HepG2 (cell line): Measurements from ENCODE around the gene PPIP5K1. TPM values are rescaled to one million over a fixed set of nuclear protein-coding genes. Genes with fewer than 3 reads are reported as not detected.

Experiments used
- ATAC-seq: fragments of 200-7000 bp; cut with Tn5 transposase; 3 replicates; pipeline ENCODE4 v1.9.1; 2020; ENCODE audit warnings: mild to moderate bottlenecking, moderate library complexity
- BruUV-seq: library from RNA; stranded (reverse); fragments of 400-500 nt; replicated peaks from 2 replicates; lab custom pipeline; 2021; lab: Mats Ljungman, UMichigan
- CTCF ChIA-PET: fragments of 300-600 bp; formaldehyde crosslinking; extraction: SDS; loops from one replicate; lab custom pipeline; 2021; ENCODE audit warnings: low total read pairs, inconsistent platforms, low intra/inter-chr PET ratio; lab: Yijun Ruan, JAX
- POLR2A ChIA-PET: fragments of 350-600 bp; sonication (Branson Sonifier 250); formaldehyde crosslinking; loops from one replicate; lab custom pipeline; 2020; ENCODE audit warnings: antibody characterized with exemption, inconsistent platforms; lab: Yijun Ruan, JAX
- DNase-seq: peaks from one replicate; pipeline ENCODE4 v3.0.0-alpha.2; 2015; ENCODE audit warnings: low spot score
- FAIRE-seq: peaks from 3 replicates; lab custom pipeline; 2011; peaks lifted over from hg19 to GRCh38; lab: Jason Lieb, UNC
- H2AFZ ChIP-seq: one replicate; pipeline ENCODE4 v1.6.1; 2011; ENCODE audit warnings: low read length, inconsistent platforms
- H3K27ac ChIP-seq: fragments of 300-600 bp; 3 replicates; pipeline ENCODE4 v1.8.0; 2011; ENCODE audit warnings: mixed run types, mild to moderate bottlenecking, mixed read lengths, low read length, inconsistent platforms; ENCODE audit not compliant: insufficient read depth; ENCODE audit errors: extremely low read length
- H3K27me3 ChIP-seq, 2 experiments: fragments of 200-600 bp in 1 of 2; 2 replicates in 1 of 2; 3 replicates in 1 of 2; pipeline versions ENCODE4 v1.6.0 to v1.8.0; 2011; ENCODE audit warnings: low read length in 2 of 2, mild to moderate bottlenecking in 2 of 2, moderate library complexity in 2 of 2, inconsistent platforms in 1 of 2; ENCODE audit not compliant: insufficient read depth in 2 of 2, control insufficient read depth in 1 of 2
- H3K36me3 ChIP-seq, 2 experiments: fragments of 200-600 bp in 1 of 2; replicated peaks in 1 of 2; 2 replicates in 1 of 2; 3 replicates in 1 of 2; pipeline versions ENCODE4 v1.5.1 to v1.8.0; 2011; ENCODE audit warnings: low read length in 2 of 2, inconsistent platforms in 1 of 2; ENCODE audit not compliant: insufficient read depth in 2 of 2, control insufficient read depth in 1 of 2
- H3K4me1 ChIP-seq: 2 replicates; pipeline ENCODE4 v1.5.1; 2012; ENCODE audit warnings: low read length, inconsistent platforms; ENCODE audit not compliant: insufficient read depth
- H3K4me2 ChIP-seq: 2 replicates; pipeline ENCODE4 v1.6.0; 2011; ENCODE audit warnings: low read depth, low read length, inconsistent platforms
- H3K4me3 ChIP-seq, 3 experiments: fragments of 200-600 bp in 1 of 3; sonication (generic), shearing (Covaris generic) in 1 of 3; replicated peaks in 1 of 3; 2 replicates each; pipeline ENCODE4 v1.5.1; 2011 to 2016; ENCODE audit warnings: low read length in 3 of 3, inconsistent platforms in 2 of 3, low read depth in 2 of 3, mild to moderate bottlenecking in 2 of 3, control low read depth in 1 of 3, mixed read lengths in 1 of 3; ENCODE audit not compliant: insufficient read depth in 1 of 3
- H3K79me2 ChIP-seq: one replicate; pipeline ENCODE4 v1.6.1; 2011; ENCODE audit warnings: low read length, inconsistent platforms; ENCODE audit not compliant: insufficient read depth
- H3K9ac ChIP-seq: 2 replicates; pipeline ENCODE4 v1.6.0; 2011; ENCODE audit warnings: mild to moderate bottlenecking, low read depth, low read length, inconsistent platforms; ENCODE audit not compliant: insufficient read depth
- H3K9me3 ChIP-seq: 2 replicates; pipeline ENCODE4 v1.5.1; 2012; ENCODE audit warnings: mild to moderate bottlenecking, low read length
- H4K20me1 ChIP-seq: 2 replicates; pipeline ENCODE4 v1.6.0; 2011; ENCODE audit warnings: inconsistent platforms, mild to moderate bottlenecking, low read length, moderate library complexity; ENCODE audit not compliant: insufficient read depth
- ETS1 ChIP-seq: sonication (generic); formaldehyde crosslinking; IDR thresholded peaks from 2 replicates; pipeline ENCODE4 v1.4.0; 2020; ENCODE audit warnings: missing genetic modification reagents
- GFI1 ChIP-seq: sonication (generic); formaldehyde crosslinking; IDR thresholded peaks from 2 replicates; pipeline ENCODE4 v1.5.0; 2020; ENCODE audit warnings: missing genetic modification reagents, mild to moderate bottlenecking, borderline replicate concordance
- HOXA7 ChIP-seq: sonication (generic); formaldehyde crosslinking; IDR thresholded peaks from 2 replicates; pipeline ENCODE4 v1.8.1; 2022; ENCODE audit warnings: mild to moderate bottlenecking, missing genetic modification reagents, moderate library complexity
- IRX3 ChIP-seq: sonication (generic); formaldehyde crosslinking; IDR thresholded peaks from 2 replicates; pipeline ENCODE4 v1.8.1; 2023; ENCODE audit warnings: mild to moderate bottlenecking, low read depth, missing genetic modification reagents, borderline replicate concordance
- KAT8 ChIP-seq: IDR thresholded peaks from 2 replicates; pipeline ENCODE4 v1.6.1; 2016; ENCODE audit warnings: missing genetic modification reagents, missing compliant biosample characterization
- KDM2A ChIP-seq: sonication (generic); formaldehyde crosslinking; IDR thresholded peaks from 2 replicates; pipeline ENCODE4 v1.4.0; 2020; ENCODE audit warnings: low read depth, missing genetic modification reagents, borderline replicate concordance
- MED8 ChIP-seq: sonication (generic); formaldehyde crosslinking; IDR thresholded peaks from 2 replicates; pipeline ENCODE4 v1.8.1; 2023; ENCODE audit warnings: mild to moderate bottlenecking, missing genetic modification reagents; ENCODE audit not compliant: insufficient replicate concordance
- MXI1 ChIP-seq: IDR thresholded peaks from 3 replicates; pipeline ENCODE4 v1.6.1; 2012; ENCODE audit warnings: low read depth, low read length, inconsistent platforms, borderline replicate concordance
- RARG ChIP-seq: sonication (generic); formaldehyde crosslinking; IDR thresholded peaks from 2 replicates; pipeline ENCODE4 v1.4.0; 2020; ENCODE audit warnings: low read depth, mild to moderate bottlenecking, missing genetic modification reagents
- SP4 ChIP-seq: sonication (generic); formaldehyde crosslinking; IDR thresholded peaks from 2 replicates; pipeline ENCODE4 v1.8.1; 2023; ENCODE audit warnings: mild to moderate bottlenecking, missing genetic modification reagents
- ZBED4 ChIP-seq: sonication (generic); formaldehyde crosslinking; IDR thresholded peaks from 2 replicates; pipeline ENCODE4 v1.4.0; 2020; ENCODE audit warnings: missing genetic modification reagents, borderline replicate concordance
- ZBTB37 ChIP-seq: sonication (generic); formaldehyde crosslinking; IDR thresholded peaks from 2 replicates; pipeline ENCODE4 v1.4.0; 2020; ENCODE audit warnings: mild to moderate bottlenecking, missing genetic modification reagents
- ZBTB38 ChIP-seq: sonication (generic); formaldehyde crosslinking; IDR thresholded peaks from 2 replicates; pipeline ENCODE4 v1.5.1; 2020; ENCODE audit warnings: mild to moderate bottlenecking, missing genetic modification reagents
- ZNF382 ChIP-seq: sonication (generic); formaldehyde crosslinking; IDR thresholded peaks from 2 replicates; pipeline ENCODE4 v1.5.0; 2020; ENCODE audit warnings: missing genetic modification reagents, mild to moderate bottlenecking, borderline replicate concordance
- ZNF598 ChIP-seq: sonication (generic); formaldehyde crosslinking; IDR thresholded peaks from 2 replicates; pipeline ENCODE4 v1.5.1; 2020; ENCODE audit warnings: mild to moderate bottlenecking, missing genetic modification reagents, borderline replicate concordance
- ZNF737 ChIP-seq: sonication (generic); formaldehyde crosslinking; IDR thresholded peaks from 2 replicates; pipeline ENCODE4 v1.5.0; 2020; ENCODE audit warnings: missing genetic modification reagents, mild to moderate bottlenecking, borderline replicate concordance
- ZNF773 ChIP-seq: sonication (generic); formaldehyde crosslinking; IDR thresholded peaks from 2 replicates; pipeline ENCODE4 v1.4.0; 2020; ENCODE audit warnings: missing genetic modification reagents, borderline replicate concordance
- ZNF777 ChIP-seq: sonication (generic); formaldehyde crosslinking; IDR thresholded peaks from 2 replicates; pipeline ENCODE4 v1.4.0; 2020; ENCODE audit warnings: missing genetic modification reagents
- WGBS: methylation state at CpG from one replicate; pipeline ENCODE4 v1.1.6; 2017; ENCODE audit warnings: low lambda C conversion rate; 5-methylcytosine and 5-hydroxymethylcytosine counted together
- in situ Hi-C: cut with HindIII; loops from 2 replicates; pipeline ENCODE4 v1.10.0; 2017; ENCODE audit warnings: low pct_unique_long_range_greater_than_20kb; ENCODE audit not compliant: extremely low pct_ligation_motif_present
- intact Hi-C: fragments of 100-400 bp; cut with micrococcal nuclease; formaldehyde crosslinking; loops from one replicate; pipeline ENCODE4 v1.10.0; 2022; ENCODE audit not compliant: unreplicated experiment
- polyA plus RNA-seq, 8 experiments: library from polyadenylated mRNA; depleted of rRNA in 3 of 8; stranded (reverse) in 7 of 8; unstranded in 1 of 8; fragments of >200 nt; fragmentation: Illumina TruSeq in 4 of 8; extraction: Trizol in 4 of 8; gene quantifications; 2 replicates each; pipeline versions ENCODE4 v1.2.1 to v1.2.3, GENCODE V29; 2011 to 2016; ENCODE audit warnings: low read depth in 4 of 8, missing spikeins in 1 of 8, mixed read lengths in 1 of 8; ENCODE audit not compliant: insufficient read depth in 1 of 8
- total RNA-seq, 5 experiments: library from RNA; depleted of rRNA; stranded (reverse); fragments of >200 nt; fragmentation: Illumina TruSeq; extraction: Trizol; gene quantifications; 2 replicates each; pipeline ENCODE4 v1.2.3, GENCODE V29; 2016; ENCODE audit warnings: low read depth in 1 of 5

The PPIP5K1 gene
- total and polyA plus RNA-seq, 2 of the 13 experiments (the other 11 are each of a cell fraction or from before 2014, with no cell fraction given), result 9.9 to 10.9 TPM

- H3K4me2 ChIP-seq, result no peak overlapping the region
- CTCF ChIA-PET, result no interaction called here
- no TSS peak for BruUV-seq
- intact Hi-C loops, result no loop called here
- ATAC-seq, result no peak
- DNase-seq, result no peak
- no peaks in the 10 kb centered on the region for H3K9me3 ChIP-seq
- H2AFZ ChIP-seq, result no peak overlapping the region
- H3K27me3 ChIP-seq, result no peaks in the 10 kb centered on the region
- in situ Hi-C loops, result no loop called here
- no peaks in the 10 kb centered on the region for H3K79me2 ChIP-seq
- H4K20me1 ChIP-seq, result no peaks in the 10 kb centered on the region
- POLR2A ChIA-PET, result no interaction called here
- no peak overlapping the region for H3K9ac ChIP-seq
- no peak for FAIRE-seq
- H3K4me1 ChIP-seq, result no peaks in the 10 kb centered on the region
- no peak overlapping the region for H3K4me3 ChIP-seq
- 70% methylated on average over 1 of the region's 1 CpG for WGBS
- no peak overlapping the region for H3K27ac ChIP-seq
- H3K36me3 ChIP-seq, result no peaks in the 10 kb centered on the region
- TF ChIP-seq IRX3 (CRISPR knock-in tag) (no peak), KDM2A (CRISPR knock-in tag) (no peak), ZBTB37 (no peak), MED8 (CRISPR knock-in tag) (no peak), KAT8 (CRISPR knock-in tag) (no peak), RARG (no peak), ZNF773 (no peak), HOXA7 (no peak), ZNF382 (CRISPR knock-in tag) (no peak), GFI1 (CRISPR knock-in tag) (no peak), ZBTB38 (CRISPR knock-in tag) (no peak), ETS1 (CRISPR knock-in tag) (no peak), MXI1 (no peak), SP4 (no peak), ZNF598 (no peak), ZBED4 (no peak), ZNF737 (CRISPR knock-in tag) (no peak), ZNF777 (no peak)
These were observed 44.6 kb downstream of the PPIP5K1 start for GRCh38 chr15:43545426-43545825.
